A549 (cell line): ENCODE results near the gene MAP3K7.

Experiments used
- CBX2 ChIP-seq: fragments of 200-600 bp; sonication (generic); IDR thresholded peaks from 2 replicates; pipeline ENCODE4 v1.6.1; 2016; ENCODE audit warnings: low read depth, mild to moderate bottlenecking, borderline replicate concordance
- CBX8 ChIP-seq: fragments of 200-600 bp; sonication (generic); IDR thresholded peaks from 2 replicates; pipeline ENCODE4 v1.6.1; 2016
- CTCF ChIP-seq: fragments of >200 bp; sonication (Bioruptor Twin); formaldehyde crosslinking; IDR thresholded peaks from 3 replicates; pipeline ENCODE4 v1.5.1; 2016
- EP300 ChIP-seq, 2 experiments: fragments of >200 bp; sonication (Bioruptor Twin); formaldehyde crosslinking; IDR thresholded peaks; 2 replicates in 1 of 2; 3 replicates in 1 of 2; pipeline ENCODE4 v1.6.1; 2016 to 2017
- FOSL2 ChIP-seq, 2 experiments: fragments of 450-650 bp in 1 of 2; fragments of >200 bp in 1 of 2; sonication (Bioruptor Twin) in 1 of 2; formaldehyde crosslinking; IDR thresholded peaks; 2 replicates each; pipeline versions ENCODE4 v1.5.0 to v1.6.1; 2016 to 2020; ENCODE audit warnings: mild to moderate bottlenecking in 1 of 2, moderate library complexity in 1 of 2
- HDAC2 ChIP-seq: fragments of 200-600 bp; sonication (generic); IDR thresholded peaks from 2 replicates; pipeline ENCODE4 v1.6.1; 2016
- POLR2A ChIP-seq: IDR thresholded peaks from 2 replicates; pipeline ENCODE4 v1.6.1; 2012; ENCODE audit warnings: mild to moderate bottlenecking, low read length
- REST ChIP-seq: fragments of 200-600 bp; sonication (generic); IDR thresholded peaks from 2 replicates; pipeline ENCODE4 v1.6.1; 2016; ENCODE audit warnings: antibody characterized with exemption, mild to moderate bottlenecking, moderate library complexity
- RNF2 ChIP-seq: fragments of 200-600 bp; sonication (generic); IDR thresholded peaks from 2 replicates; pipeline ENCODE4 v1.6.1; 2016; ENCODE audit warnings: low read depth, mild to moderate bottlenecking, antibody characterized with exemption, moderate library complexity, borderline replicate concordance
- USF2 ChIP-seq: fragments of 450-650 bp; IDR thresholded peaks from 2 replicates; pipeline ENCODE4 v1.6.1; 2014; ENCODE audit warnings: antibody characterized with exemption
- ZSCAN20 ChIP-seq: fragments of 250-450 bp; sonication (Bioruptor Pico); IDR thresholded peaks from 2 replicates; pipeline ENCODE4 v1.8.0; 2022; ENCODE audit warnings: mild to moderate bottlenecking, moderate library complexity

GRCh38 chr6:90492369-90492768 is 94.5 kb downstream of the MAP3K7 start:
- TF ChIP-seq CTCF (no peak), HDAC2 (no peak), POLR2A (no peak), FOSL2 (IDR thresholded peaks at IDR 0.05) (no peak), FOSL2 (CRISPR knock-in tag; IDR thresholded peaks at IDR 0.05) (no peak), REST (no peak), USF2 (no peak), ZSCAN20 (no peak), RNF2 (no peak), CBX2 (no peak), EP300 (IDR thresholded peaks at IDR 0.05) (no peak), CBX8 (no peak)
